ENCODE data around the gene LBX1.

Gene LBX1

DNA sequence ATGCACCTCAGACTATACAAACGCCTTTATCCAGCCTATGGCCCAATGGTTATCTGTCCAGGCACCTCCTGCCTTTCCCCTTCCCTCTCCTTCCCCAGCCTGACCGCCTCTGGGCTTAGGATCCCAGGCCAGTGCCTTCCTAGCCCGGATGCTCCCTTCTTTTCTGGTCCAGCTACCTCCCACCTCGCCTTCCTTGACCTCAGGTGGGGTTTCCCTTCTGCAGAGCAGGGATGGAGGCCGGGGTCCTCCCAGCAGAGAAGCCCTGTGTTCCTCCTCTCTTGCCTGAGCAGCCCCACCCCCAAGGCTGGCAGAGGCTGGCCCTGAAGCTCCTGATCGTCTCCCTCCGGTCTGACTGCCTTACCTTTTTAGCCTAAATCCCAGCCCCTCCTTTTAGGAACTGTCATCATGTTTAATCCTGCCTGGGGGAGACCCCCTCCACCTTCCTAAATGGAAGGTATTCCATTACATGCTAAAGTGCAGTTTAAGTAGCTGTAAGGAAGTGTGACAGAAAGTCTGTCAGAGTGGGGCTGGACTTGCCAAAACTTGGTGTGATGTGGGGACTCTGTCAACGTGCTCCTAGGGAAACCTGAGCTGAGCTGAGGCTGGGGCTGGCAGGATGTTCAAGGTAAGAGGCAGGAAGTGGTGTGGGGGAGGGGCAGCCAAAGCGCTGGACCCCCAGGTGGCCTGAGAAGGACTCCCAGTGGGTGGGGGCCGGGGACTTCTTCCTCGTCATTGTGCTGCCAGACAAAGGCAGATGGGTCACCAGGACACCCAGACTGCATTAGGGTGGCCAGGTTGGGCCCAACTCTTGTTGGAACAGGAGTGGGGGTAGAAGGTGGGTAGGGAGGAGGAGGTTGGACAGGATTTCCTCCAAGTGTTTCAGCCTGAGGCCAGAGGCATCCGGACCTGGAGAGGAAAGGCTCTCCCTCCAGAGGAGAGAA, 39.5 kb downstream of the LBX1 start:
- Histone ChIP-seq H3K36me3 (ENCODE audit: control insufficient read depth, insufficient read depth, low read length) (no peaks in the 10 kb centered on the region), H3K4me3 (ENCODE audit: extremely low read depth, insufficient read depth, low read length, poor library complexity, severe bottlenecking) (no peak overlapping the region), H3K9me3 (ENCODE audit: control insufficient read depth, low read length) (no peaks in the 10 kb centered on the region), H3K27ac (ENCODE audit: low read depth, low read length, severe bottlenecking) (no peak overlapping the region), H3K4me1 (ENCODE audit: control insufficient read depth, insufficient read depth, low read length, poor library complexity, severe bottlenecking) (no peaks in the 10 kb centered on the region)
- 52 to 62% methylated on average over 10 to 12 of the region's 12 CpGs for WGBS, 2 experiments (ENCODE audit: insufficient coverage in 2 of 2)

DNA sequence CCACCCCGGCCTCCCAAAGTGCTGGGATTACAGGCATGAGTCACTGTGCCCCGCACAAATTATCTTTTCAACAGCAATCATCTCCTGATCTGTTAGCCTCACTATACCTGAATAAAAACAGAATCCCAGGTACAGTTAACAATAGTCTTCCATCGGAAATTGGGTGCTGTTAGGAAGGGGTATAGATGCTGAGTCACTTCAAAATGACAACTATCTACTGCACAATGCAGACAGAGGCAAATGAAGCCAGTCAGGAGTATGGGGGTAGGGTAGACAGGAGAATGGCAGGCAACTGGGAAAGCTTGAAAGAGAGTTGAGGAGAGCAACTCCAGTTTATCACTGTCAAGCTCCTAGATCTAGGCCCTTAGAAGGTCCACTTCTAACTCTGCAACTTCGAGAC, 40.3 kb downstream of the LBX1 start:
- 88 to 96% methylated on average over 1 to 2 of the region's 4 CpGs for WGBS, 2 experiments (ENCODE audit: insufficient coverage in 2 of 2)

DNA sequence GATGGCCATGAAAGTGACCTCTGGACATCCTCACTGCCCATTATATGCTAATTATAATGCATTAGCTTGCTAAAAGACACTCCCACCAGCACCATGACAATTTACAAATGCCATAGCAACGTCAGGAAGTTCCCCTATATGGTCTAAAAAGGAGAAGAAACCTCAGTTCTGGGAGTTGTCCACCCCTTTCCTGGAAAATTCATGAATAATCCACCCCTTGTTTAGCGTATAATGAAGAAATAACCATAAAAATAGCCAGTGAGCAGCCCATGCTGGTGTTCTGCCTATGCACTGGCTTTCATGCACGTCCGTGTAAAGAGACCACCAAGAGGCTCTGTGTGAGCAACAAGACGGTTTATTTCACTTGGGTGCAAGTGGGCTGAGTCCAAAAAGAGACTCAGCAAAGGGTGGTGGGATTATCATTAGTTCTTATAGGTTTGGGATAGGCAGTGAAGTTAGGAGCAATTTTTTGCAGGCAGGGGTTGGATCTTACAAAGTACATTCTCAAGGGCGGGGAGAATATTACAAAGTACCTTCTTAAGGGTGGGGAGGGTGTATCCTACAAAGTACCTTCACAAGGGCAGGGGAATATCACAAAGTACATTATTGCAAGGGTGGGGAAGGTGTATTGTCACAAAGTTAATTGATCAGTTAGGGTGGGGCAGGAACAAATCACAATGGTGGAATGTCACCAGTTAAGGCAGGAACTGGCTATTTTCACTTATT, 45.6 kb downstream of the LBX1 start:
- no peaks in the 10 kb centered on the region for H3K36me3 ChIP-seq (ENCODE audit: control insufficient read depth, insufficient read depth, low read length)
- H3K27ac ChIP-seq (ENCODE audit: low read depth, low read length, severe bottlenecking): no peak overlapping the region
- no peaks in the 10 kb centered on the region for H3K4me1 ChIP-seq (ENCODE audit: control insufficient read depth, insufficient read depth, low read length, poor library complexity, severe bottlenecking)
- H3K9me3 ChIP-seq (ENCODE audit: control insufficient read depth, low read length): no peaks in the 10 kb centered on the region
- no peak overlapping the region for H3K4me3 ChIP-seq (ENCODE audit: extremely low read depth, insufficient read depth, low read length, poor library complexity, severe bottlenecking)
- 82 to 87% methylated on average over 3 to 5 of the region's 6 CpGs for WGBS, 2 experiments (ENCODE audit: insufficient coverage in 2 of 2)

More for the DNA sequence above, 40.3 kb downstream of the LBX1 start:
- Histone ChIP-seq H3K36me3 (ENCODE audit: control insufficient read depth, insufficient read depth, low read length) (no peaks in the 10 kb centered on the region), H3K27ac (ENCODE audit: low read depth, low read length, severe bottlenecking) (no peak overlapping the region), H3K4me1 (ENCODE audit: control insufficient read depth, insufficient read depth, low read length, poor library complexity, severe bottlenecking) (no peaks in the 10 kb centered on the region), H3K9me3 (ENCODE audit: control insufficient read depth, low read length) (no peaks in the 10 kb centered on the region), H3K4me3 (ENCODE audit: extremely low read depth, insufficient read depth, low read length, poor library complexity, severe bottlenecking) (no peak overlapping the region)

DNA sequence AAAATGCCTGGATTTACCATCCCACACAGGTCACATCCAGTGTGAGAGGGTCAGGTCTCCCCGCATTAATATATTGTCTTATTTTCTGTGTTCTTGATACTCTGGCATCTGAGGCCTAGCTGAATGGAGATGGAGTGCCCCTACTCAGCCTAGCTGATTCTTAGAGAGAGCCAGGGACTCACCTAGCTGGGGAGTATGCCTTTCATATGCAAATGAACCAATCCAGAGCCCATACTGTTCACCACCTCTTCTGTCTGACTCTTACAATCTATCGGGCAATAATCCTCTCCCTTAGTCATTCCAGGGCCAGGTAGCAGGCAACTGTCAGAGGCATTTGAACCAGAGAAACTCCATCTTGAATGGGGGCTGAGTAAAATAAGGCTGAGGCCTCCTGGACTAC, 46.3 kb downstream of the LBX1 start:
- Histone ChIP-seq H3K4me1 (ENCODE audit: control insufficient read depth, insufficient read depth, low read length, poor library complexity, severe bottlenecking) (no peaks in the 10 kb centered on the region), H3K27ac (ENCODE audit: low read depth, low read length, severe bottlenecking) (no peak overlapping the region), H3K9me3 (ENCODE audit: control insufficient read depth, low read length) (no peaks in the 10 kb centered on the region), H3K4me3 (ENCODE audit: extremely low read depth, insufficient read depth, low read length, poor library complexity, severe bottlenecking) (no peak overlapping the region), H3K36me3 (ENCODE audit: control insufficient read depth, insufficient read depth, low read length) (no peaks in the 10 kb centered on the region)
- 60% methylated on average over 1 of the region's 2 CpGs; no CpG with 5 or more reads in 1 of the 2 experiments for WGBS, 2 experiments (ENCODE audit: insufficient coverage in 2 of 2)

All from mesodermal cell (in vitro differentiated cells).